Lower leg skin (tissue), 4 donors: ENCODE measurements around the gene HMCN2. TPM values are rescaled to one million over a fixed set of nuclear protein-coding genes. Genes with fewer than 3 reads are reported as not detected.

Experiments used
- DNase-seq, 2 donors: peaks; one replicate each; pipeline ENCODE4 v3.0.0-alpha.2; 2019; ENCODE audit warnings: low spot score in 2 of 2
- H3K4me3 ChIP-seq: fragments of 200-600 bp; sonication (generic); 2 replicates; pipeline ENCODE4 v1.5.1; 2017; ENCODE audit warnings: mild to moderate bottlenecking, low read depth; ENCODE audit not compliant: poor library complexity, severe bottlenecking
- POLR2A ChIP-seq, 2 donors: fragments of 450-650 bp; IDR thresholded peaks; one replicate each; pipeline ENCODE4 v1.6.1; 2016 to 2017; ENCODE audit warnings: antibody characterized with exemption in 2 of 2, mild to moderate bottlenecking in 1 of 2, moderate library complexity in 1 of 2
- WGBS, 2 donors: methylation state at CpG; one replicate each; pipeline ENCODE4 v1.1.5; 2018; 5-methylcytosine and 5-hydroxymethylcytosine counted together
- intact Hi-C: fragments of 100-400 bp; cut with DNase I; formaldehyde crosslinking; loops from one replicate; pipeline ENCODE4 v1.15.0; 2023; ENCODE audit warnings: low total_unique reads
- total RNA-seq, 4 donors: library from RNA; depleted of rRNA; stranded (reverse); fragments of >200 nt; gene quantifications; one replicate each; pipeline ENCODE4 v1.1.0, GENCODE V29; 2016
- TF ChIP-seq, protein P1 (sequence below), 3 donors: fragments of 450-650 bp; IDR thresholded peaks; one replicate each; pipeline ENCODE4 v1.5.1; 2016; ENCODE audit warnings: antibody characterized with exemption in 3 of 3, mild to moderate bottlenecking in 3 of 3, moderate library complexity in 2 of 3

HMCN2 gene
- total RNA-seq, 4 donors from 2014 or later: 1.9 to 4.3 (median 3.0) TPM

- DNase-seq: peak in 1 of 2 donors; percentile 56
- 72 to 78% methylated on average over 13 to 18 of the region's 18 CpGs for WGBS, 2 donors
- TF ChIP-seq, protein P1, sequence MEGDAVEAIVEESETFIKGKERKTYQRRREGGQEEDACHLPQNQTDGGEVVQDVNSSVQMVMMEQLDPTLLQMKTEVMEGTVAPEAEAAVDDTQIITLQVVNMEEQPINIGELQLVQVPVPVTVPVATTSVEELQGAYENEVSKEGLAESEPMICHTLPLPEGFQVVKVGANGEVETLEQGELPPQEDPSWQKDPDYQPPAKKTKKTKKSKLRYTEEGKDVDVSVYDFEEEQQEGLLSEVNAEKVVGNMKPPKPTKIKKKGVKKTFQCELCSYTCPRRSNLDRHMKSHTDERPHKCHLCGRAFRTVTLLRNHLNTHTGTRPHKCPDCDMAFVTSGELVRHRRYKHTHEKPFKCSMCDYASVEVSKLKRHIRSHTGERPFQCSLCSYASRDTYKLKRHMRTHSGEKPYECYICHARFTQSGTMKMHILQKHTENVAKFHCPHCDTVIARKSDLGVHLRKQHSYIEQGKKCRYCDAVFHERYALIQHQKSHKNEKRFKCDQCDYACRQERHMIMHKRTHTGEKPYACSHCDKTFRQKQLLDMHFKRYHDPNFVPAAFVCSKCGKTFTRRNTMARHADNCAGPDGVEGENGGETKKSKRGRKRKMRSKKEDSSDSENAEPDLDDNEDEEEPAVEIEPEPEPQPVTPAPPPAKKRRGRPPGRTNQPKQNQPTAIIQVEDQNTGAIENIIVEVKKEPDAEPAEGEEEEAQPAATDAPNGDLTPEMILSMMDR (IDR thresholded peaks at IDR 0.05): no peak
- TF ChIP-seq POLR2A (IDR thresholded peaks at IDR 0.05): no peak
Observed at GRCh38 chr9:130264414-130265350, 878 bp upstream of the HMCN2 start.

GRCh38 chr9:130266236-130267098 lies 907 bp downstream of the HMCN2 start:
- no peak overlapping the region for H3K4me3 ChIP-seq
- TF ChIP-seq, protein P1 (IDR thresholded peaks at IDR 0.05): no peak
- TF ChIP-seq POLR2A (IDR thresholded peaks at IDR 0.05): no peak
- 41 to 48% methylated on average over 31 to 40 of the region's 41 CpGs for WGBS, 2 donors
- intact Hi-C loops: no loop called here
- DNase-seq: peak in 1 of 2 donors; percentile 72

More at GRCh38 chr9:130264414-130265350, 878 bp upstream of the HMCN2 start:
- no peak overlapping the region for H3K4me3 ChIP-seq
- intact Hi-C loops: no loop called here

DNA sequence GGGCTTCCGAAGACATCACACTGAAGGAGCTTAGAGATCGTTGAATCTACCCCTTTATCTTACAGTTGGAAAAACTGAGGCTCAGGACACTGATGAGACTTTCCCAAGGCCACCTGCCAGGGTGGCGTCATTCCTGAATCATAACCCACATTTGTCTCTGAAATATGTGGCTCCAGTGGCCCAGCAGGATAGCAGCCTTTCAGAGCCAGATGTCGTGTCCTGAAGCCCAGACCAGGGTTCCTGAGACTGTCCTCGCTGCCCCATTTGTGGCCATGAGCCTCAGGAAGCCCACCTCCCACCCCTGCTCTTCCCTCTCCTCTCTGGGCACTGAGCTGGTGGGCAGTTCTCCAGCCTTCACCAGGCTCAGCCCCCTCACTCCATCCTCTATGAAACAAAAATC lies 2.4 kb downstream of the HMCN2 start:
- peak in 1 of 2 donors; percentile 74 for DNase-seq
- intact Hi-C loops: no loop called here
- 89% methylated on average over 5 of the region's 5 CpGs for WGBS, 2 donors
- H3K4me3 ChIP-seq: no peak overlapping the region
- TF ChIP-seq, protein P1 (IDR thresholded peaks at IDR 0.05): no peak
- TF ChIP-seq POLR2A (IDR thresholded peaks at IDR 0.05): no peak

GRCh38 chr9:130268521-130269211 lies 3.1 kb downstream of the HMCN2 start:
- TF ChIP-seq, protein P1 (IDR thresholded peaks at IDR 0.05): no peak
- TF ChIP-seq POLR2A (IDR thresholded peaks at IDR 0.05): no peak
- 38 to 41% methylated on average over 16 of the region's 16 CpGs for WGBS, 2 donors
- intact Hi-C loops: no loop called here
- H3K4me3 ChIP-seq: no peak overlapping the region
- peak in 1 of 2 donors; percentile 83 for DNase-seq

DNA sequence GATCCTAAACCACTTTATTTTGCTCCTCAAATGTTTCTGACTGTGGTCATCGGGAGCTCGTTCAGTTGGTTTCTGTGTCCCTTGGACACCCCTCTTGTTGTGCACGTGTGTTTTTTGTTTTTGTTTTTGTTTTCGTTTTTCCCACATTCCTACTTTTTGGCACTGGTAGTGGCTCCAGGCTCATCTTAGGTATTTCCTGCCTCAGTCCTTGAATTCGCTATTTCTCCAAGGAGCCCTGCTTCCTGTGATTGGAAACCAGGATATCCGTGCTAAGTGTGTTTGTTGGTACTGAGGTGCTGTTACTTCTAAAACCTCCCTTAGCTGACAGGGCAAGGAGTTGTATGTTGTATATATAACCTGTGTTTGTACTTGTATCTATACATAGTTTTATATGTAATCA lies 5.9 kb downstream of the HMCN2 start:
- TF ChIP-seq, protein P1 (IDR thresholded peaks at IDR 0.05): no peak
- no peak for TF ChIP-seq POLR2A (IDR thresholded peaks at IDR 0.05)
- WGBS, 2 donors: 63 to 74% methylated on average over 6 of the region's 6 CpGs
- DNase-seq: no peak
- intact Hi-C loops: no loop called here
- no peak overlapping the region for H3K4me3 ChIP-seq
